Embryonic facial prominence (tissue), 1 donor: Measurements from ENCODE around the gene NSDHL.

Experiments used
- DNase-seq: peaks from one replicate; pipeline ENCODE4 v3.0.0-alpha.2; 2016; ENCODE audit errors: extremely low spot score

NSDHL gene

DNA sequence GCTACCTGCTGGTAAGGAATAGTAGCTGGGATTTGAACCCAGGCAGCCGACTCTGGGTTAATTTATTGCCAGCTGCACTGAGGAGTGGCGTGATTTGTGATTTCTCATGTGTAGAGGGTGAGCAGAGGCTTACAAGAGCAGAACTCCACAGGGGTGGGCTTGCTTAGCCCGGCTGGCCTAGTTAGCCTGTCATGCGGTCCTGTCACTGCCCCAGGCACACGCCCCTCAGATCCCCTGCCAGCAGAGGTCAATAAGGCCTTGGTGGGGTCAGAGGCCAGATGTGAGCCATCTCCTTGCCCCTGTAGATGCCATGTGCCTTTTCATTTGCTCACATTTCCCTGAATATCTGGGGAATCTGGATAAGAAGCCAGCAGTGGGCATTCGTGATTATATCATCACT is 13.4 kb downstream of the NSDHL start:
- DNase-seq: no peak

DNA sequence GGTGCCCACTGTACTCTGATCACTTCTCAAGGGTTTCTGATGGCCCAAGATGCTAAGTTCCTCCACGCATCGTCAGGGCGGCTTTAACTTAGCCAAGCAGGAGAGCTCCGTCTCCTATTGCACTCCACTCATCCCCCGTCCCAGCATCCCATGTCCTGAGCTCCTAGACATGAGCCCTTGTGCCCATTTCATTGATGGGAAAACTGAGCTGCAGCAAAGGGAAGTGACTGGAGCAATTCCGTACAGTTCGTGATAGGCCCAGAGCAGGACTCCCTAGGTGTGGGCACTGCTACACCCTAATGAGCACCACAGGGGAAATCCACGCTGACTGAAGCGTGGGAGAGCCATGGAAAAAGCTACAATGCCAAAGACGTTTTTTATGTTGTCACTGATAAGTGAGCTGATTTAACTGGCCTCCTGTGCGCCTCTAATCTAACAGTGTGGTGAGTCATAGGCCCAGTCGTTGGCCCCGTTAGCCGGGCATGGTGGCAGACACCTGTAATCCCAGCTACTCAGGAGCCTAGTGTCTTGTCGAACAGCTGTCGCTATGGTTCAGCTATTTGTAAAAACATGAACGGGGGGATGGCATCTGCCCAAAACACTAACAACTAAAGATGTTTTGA is 14.9 kb downstream of the NSDHL start:
- DNase-seq: no peak

DNA sequence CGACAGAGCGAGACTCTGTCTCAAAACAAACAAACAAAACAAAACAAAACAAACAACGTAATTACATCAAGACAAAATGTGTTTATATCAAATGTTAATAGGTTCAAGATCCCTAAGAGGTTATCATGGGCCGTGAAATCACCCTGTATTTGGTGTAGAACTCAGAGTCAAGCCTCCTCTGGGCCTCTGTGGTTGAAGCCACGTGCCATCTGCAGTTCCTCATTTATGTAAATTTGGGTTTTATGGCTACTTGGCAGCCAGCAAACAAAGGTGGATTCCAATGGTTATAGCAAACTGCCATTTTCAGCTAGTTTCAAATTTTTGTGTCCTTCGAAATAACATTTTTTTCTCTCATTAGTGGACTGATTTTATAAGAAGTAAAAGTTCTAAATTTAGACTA is 16.4 kb downstream of the NSDHL start:
- DNase-seq: no peak

DNA sequence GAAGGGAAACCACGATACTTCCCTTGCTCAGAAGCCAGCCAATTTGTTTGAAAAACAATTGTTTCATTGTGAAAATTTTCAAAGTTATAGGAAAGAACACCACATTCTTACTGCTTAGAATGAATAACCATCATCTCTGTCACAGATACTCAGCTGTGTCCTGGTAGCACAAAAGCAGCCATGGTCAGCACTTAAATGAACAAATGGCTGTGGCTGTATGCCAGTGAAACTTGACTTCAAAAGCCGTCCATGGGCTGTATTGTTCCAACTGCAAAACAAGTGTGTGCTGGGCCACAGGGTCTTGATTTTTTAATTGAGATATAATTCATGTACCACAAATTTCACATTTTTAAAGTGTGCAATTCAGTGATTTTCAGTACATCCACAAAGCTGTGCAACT is 19.6 kb downstream of the NSDHL start:
- no peak for DNase-seq

DNA sequence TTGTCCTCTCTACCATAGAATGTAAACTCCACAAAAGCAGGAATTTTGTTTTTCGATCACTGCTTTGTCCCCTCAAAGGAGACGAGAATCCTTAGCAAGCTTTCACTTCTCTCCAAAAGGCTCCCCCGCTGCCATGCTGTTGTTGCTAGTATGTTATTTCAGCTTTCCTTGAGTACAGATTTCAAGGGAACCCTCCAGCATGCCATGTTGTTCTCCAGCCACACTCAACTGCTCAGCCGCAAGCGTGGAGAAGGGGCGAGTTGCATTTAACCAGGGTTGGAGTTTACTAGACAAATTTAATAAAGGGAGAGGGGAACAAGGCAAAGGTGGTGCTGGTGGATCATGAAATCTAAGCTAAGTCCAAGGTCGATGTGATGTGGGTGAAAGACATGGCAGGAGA is 23.1 kb downstream of the NSDHL start:
- no peak for DNase-seq

DNA sequence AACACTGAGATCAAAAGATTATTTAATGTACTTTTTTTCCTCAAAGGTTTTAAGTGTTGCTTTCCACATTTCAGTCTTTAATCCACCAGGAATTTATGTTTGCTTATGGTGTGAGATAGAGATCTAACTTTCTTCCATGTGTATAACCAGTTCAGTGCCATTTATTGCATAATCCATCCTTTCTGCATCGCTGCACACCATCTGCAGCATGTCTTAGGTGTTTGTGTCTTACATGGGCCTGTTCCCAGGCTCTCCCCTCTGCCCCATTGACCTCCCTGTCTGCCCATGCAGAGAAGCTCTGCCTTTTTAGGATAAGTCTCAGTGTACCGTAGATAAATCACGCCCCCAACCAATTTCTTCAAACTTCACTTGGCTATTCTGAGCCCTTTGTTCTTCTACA is 30.3 kb downstream of the NSDHL start:
- no peak for DNase-seq

DNA sequence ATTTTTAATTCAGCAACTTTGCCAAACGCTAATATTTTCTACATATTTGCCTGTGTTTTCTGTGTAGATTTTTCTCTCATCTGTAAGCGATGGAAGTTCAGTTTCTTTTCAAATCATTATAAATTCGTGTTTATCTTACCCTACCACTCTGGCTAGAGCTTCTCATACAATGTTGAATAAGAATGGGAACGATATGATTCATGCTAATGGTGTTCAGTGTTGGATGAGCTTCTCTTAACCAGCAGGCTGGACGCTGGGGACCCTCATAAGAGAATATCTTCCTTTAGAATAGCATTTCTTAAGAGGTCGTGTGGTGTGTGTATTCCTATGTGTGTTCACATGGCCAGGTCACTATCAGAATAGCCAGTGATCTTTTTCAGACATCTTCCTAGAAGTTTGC is 31.0 kb downstream of the NSDHL start:
- DNase-seq: no peak

DNA sequence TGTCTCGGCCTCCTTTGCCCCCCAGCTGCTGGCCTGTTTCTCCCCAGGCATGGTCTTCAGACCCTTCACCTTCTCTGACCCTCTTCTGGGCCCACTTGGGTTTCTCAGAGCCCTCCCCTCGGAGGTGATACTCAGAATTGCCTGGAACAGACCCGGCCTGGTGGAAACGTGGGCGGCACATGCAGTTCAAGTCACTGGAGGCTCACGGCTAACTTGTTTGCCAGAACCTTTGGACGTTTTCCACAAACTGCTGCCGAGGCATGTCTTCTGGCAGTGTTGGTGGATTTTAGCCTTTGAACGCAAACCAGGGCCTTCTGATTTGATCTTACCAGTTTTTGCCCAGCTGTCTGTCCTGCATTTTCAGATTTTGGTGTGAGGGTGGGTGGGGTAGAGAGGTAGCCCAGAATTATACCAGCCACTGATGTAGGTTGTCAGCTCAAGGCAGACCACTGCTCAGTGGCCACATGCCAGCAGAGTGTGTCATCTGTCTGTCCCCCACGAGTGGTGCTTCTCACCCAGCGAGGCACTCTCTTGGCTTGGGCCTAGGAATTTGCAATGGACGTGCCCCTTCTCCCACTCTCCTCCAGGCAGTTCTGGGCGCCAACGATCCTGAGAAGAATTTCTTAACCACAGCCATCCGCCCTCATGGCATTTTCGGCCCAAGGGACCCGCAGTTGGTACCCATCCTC is 34.5 kb downstream of the NSDHL start:
- DNase-seq: no peak

DNA sequence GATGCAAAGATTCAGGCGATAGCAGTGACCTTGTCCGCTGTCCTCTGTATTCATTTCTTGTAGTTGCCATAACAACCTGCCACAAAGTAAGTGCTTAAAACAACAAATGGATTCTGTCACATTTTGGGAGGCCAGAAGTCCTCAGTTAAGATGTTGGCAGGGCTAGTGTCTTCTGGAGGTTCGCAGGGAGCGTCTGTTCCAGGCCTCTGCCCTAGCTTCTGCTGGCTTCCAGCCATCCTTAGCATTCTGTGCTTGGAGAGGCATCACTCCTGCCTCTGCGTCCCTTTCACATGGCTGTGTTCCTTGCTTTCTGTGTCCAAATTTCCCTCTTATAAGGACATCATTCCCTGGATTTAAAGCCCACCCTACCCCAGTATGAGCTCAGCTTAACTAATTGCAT is 35.5 kb downstream of the NSDHL start:
- no peak for DNase-seq

DNA sequence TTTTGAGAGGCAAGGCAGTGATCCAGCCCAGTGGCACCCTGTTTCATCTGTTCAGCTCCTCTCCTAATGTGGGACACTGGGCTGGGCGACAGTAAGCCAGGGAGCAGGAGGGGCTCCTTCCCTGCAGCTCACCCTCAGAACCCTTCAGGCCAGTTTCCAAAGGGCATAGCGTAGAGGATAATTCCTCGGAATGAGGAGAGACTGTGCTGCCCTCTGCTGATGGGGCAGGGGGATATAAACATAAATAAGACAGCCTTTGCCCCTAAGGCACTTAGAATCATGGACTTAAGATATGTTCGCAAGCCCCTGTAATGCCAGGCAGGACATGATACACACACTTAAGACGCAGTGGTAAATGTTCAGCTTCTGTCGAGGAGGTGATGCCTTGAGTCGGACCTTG is 39.1 kb downstream of the NSDHL start:
- no peak for DNase-seq

DNA sequence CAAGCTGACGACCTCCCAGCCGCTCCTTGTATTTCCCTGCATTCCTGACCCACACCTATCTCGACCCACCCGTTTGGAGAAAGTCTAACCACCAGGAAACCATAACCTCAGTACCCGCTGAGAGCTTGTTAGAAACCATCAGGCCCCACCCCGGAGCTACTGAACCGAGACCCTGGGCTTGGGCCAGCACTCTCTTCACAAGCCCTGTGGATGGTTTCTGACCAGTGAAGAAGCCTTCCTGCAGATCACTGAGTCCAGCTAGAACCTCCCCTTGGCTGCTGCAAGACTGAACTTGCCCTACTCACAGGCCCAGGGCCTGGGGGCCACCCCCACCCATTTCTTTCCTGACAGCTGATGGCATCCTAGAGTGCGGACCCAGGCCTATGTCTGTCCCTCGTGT is 40.4 kb downstream of the NSDHL start:
- no peak for DNase-seq

DNA sequence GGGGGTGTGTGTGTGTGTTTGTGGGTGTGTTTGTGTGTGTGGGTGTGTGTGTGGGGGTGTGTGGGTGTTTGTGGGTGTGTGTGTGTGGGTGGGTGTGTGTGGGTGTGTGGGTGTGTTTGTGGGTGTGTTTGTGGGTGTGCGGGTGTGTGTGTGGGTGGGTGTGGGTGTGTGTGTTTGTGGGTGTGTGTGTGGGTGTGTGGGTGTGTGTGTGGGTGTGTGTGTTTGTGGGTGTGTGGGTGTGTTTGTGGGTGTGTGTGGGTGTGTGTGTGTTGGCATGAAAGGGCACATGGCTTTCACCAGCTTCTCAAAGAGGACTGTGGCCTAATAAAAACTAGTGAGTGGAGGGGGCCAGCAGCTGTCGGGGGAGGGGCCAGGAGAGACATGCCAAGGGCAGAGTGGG is 41.7 kb downstream of the NSDHL start:
- DNase-seq: no peak

DNA sequence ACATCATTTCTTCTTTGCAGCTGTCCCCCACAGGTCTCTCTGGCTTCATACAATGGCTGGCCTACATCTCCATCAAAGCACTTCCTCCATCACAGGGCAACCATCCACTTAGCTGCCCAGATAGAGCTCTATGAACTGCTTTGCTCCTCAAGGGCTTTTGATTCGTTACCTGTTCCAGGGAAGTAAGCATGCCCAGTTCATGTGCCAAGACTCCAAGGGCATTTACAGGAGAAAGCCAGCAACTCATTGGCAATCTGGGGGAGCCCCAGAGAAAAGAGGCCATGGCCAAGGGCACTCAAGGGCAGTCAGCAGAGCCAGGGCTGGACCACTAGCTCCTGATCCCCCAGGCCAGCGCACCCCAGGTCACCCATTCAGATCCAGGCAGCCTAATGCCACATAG is 42.5 kb downstream of the NSDHL start:
- no peak for DNase-seq

DNA sequence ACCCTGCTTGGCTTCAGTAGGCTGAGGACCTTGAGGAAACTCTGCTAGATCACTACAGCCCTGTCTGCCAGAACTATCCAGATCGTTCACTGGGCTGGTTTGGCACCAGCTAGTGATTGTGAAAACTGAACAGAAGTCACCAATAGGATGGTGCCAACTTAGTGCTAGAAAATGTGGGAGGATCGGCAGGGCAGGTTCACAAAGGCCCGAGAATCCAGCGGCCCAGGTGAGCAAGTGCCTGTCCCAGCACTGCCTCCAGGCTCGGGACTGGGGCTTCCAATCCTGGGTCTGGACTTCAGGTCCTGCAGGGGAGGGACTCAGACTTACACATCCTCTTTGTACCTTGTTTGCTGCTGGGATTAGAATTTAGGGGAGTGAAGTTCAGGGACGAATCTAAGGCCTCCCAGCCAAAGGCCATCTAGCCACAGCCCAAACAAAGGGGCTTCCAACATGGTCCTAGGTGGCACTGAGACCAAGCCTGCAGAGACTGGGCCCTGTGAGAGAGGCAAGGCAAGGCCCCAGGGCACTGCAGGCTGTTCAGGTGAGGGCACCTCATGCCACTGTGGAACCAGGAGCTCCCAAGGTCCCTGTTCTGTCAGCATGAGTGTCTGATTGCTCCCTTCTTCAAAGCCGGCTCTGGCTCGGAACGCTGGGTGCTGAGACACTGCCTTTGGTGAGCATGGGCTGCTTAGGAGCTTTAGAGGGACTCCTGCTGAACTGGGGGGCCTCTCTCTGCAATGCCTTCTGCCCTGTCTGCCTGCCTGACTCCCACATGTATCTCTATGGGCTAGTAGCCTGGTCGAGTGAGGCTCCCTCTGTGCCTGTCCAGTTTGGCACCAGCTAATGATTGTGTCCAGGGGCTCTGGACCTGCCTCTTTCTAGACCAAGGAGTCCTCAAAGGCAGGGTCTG is 46.3 kb downstream of the NSDHL start:
- DNase-seq: no peak

DNA sequence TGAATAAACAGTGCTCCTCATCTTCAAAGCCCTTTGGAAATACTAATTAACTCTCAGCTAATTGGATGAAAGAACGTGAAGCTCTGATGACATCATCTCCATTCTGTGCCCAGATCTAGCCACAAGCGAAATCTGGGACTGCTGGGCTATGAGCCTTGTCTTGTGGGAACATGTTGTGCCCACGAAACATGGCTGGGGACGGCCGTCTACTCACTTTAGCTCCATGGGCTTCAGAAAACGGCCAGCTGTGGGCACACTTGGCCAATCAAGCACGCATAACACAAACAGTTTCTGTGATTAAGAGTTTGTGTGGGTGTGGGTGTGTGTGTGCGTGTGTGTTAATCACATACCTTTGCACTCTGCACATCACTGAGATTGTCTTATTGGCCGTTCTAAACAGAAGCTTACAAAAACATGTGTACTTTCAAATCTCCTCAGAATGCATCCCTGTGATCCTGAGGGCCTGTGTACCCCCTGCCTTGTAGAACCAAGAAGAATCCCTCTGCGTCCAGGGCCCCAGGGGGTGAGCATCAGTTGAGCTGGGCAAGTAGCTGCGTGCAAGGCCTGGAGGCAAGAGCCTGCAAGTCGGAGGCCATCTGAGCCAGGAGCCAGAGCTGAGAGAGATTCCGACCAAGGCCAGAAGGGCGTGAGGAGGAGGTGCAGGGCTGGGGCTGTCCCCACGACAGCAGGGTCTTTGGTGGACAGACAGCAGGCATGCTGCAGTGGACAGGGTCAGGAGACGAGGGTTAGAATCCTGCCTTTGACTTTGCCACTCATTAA is 48.3 kb downstream of the NSDHL start:
- DNase-seq: no peak

DNA sequence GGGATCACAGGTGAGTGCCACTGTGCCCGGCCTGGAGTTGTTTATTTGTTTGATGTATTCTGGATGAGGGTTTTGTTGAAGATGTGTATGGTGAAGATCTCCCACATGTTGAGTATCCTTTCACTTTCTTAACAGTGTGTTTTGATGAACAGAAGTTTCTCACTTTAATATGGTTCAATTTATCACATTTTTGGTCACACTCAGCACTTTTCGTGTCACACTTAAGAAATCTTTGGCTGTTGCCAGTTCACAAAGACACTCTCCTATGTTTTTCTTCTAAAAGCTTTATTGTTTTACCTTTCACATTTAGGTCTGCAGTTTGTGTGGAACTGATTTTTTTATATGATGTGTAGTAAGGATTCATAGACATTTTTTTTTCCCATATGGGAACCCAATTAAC is 50.4 kb downstream of the NSDHL start:
- no peak for DNase-seq

DNA sequence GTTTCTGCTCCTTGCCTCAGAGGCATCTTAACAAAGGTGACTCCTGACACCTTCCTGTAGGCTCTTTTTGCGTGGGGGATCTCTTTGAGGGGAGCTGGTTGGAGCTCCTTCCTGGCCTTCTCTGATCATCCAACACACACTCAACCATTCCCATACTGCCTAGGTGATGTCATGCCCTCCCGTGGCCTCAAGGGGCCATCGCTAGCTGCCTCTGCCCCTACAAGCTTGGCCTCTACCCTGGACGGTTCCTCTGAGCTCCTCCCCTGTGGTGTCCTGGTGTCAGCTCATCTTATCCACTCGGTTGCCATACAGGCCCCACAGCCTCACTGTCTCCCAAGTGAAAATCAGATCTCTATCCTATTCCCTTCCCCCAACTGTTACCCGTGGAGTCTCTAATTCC is 53.3 kb downstream of the NSDHL start:
- DNase-seq: no peak

DNA sequence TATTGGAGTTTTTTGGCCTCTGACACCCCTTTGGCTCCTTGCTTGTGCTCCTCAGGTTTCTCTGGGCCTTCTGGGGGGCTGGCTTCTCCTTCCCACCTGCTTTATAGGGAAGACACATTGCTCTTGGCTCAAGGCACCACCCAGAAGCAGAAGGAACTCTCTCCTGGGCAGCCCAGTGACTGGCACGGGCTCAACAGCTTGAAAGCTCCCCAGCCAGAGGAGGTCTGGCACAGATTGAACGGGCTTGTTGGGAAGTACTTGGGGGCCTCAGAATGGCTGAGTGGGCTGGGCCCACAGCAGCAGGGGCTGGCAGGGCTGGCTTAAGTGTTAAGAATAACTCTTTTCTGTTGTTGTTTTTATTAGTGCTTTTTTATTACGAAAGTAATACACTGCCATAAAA is 55.9 kb downstream of the NSDHL start:
- DNase-seq: no peak

DNA sequence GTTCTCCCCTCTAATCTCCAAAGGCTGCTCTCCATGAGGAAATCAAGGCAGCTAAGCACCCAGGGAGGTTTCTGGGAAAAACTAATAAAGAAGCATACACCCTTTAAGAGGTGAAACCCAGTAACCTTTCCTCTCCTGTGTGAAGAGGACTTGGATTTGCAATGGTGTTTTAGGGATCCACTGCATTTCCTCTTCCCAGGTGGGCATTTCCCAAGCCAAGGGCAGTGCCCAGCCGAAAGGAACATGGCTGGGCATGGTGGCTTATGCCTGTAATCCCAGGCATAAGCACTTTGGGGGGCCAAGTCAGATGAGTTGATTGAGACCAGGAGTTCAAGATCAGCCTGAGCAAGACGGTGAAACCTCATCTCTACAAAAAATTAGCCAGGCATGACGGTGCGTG is 61.6 kb downstream of the NSDHL start:
- no peak for DNase-seq

DNA sequence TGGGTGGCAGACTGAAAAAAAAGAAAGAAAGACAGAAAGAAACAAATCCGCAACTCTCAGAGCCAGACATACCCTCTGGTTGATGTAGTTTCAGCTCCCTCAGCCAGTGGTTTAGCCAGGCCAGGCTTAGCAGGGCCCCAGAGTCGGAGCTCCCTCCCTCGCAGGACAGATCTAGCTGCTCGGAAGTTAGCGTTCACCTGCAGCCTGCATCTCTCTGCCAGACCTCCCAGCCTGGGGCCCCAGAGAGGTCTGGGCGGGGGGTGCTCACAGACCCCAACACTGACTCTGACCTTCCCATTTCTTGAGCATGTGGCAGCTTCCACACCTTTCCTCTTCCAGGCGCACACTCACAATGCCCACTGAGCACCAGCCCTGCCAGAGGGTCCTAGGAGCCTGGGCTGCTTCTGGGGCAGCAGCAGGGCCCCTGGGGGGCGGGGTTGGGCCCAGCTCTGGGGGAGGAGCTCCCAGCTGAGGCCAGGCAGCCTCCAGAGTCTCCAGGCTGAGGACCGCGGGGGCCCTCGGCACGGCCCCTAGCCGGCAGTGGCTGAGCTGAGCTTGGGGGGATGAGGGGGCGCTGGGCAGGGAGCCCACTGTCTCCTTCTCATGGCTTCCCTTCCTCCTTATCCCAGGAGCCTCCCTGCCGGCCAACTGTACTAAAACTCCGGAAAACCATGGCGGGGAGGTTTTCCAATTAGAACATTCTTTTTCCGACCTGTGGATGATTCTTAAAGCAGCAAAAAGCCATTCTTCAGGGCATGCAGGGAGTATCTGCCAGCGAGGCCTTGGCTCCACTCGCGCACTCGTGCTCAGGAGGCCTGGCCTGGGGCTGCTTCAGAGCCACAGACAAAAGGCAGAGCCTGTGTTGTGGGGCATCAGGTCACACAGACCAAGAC is 62.4 kb downstream of the NSDHL start:
- no peak for DNase-seq

DNA sequence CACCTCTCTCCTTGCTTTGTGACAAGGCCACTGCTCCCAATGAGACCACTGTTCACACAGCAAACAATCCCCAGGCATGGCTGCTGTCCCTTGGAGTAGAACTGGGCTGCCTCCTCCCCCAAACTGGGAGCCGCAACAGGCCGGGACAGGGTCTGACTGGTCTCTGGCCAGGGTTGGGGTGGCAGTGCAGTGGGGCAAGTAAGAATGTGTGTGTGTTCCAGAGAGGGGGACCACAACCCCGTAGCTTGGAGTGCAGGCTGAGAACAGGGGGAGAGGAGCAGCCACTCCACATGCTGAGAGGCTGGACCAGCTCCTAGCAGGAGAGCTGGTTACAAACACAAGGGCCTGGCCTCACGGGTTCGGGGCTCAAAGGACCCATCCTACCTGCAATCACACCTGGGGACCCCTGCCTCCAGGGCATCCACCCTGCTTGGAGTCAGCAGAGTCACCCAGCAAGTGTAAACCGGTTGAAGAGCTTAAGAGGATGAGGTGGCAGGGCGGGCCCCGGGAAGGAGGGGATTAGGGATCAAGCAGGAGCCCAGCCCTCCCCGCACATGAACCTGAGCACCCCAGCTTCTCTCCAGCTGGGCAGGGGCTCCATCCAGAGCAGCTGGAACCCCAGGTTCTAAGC is 63.2 kb downstream of the NSDHL start:
- DNase-seq: no peak
